Fibroblast of peridontal ligament (primary cell): ENCODE results near the gene FAT4.
A peak's percentile ranks its signal among the peaks of the same experiment; 100 is the strongest.

Experiments used
- DNase-seq: peaks from one replicate; pipeline ENCODE4 v3.0.0-alpha.2; 2010; ENCODE audit errors: extremely low read depth

Gene FAT4, protein sequence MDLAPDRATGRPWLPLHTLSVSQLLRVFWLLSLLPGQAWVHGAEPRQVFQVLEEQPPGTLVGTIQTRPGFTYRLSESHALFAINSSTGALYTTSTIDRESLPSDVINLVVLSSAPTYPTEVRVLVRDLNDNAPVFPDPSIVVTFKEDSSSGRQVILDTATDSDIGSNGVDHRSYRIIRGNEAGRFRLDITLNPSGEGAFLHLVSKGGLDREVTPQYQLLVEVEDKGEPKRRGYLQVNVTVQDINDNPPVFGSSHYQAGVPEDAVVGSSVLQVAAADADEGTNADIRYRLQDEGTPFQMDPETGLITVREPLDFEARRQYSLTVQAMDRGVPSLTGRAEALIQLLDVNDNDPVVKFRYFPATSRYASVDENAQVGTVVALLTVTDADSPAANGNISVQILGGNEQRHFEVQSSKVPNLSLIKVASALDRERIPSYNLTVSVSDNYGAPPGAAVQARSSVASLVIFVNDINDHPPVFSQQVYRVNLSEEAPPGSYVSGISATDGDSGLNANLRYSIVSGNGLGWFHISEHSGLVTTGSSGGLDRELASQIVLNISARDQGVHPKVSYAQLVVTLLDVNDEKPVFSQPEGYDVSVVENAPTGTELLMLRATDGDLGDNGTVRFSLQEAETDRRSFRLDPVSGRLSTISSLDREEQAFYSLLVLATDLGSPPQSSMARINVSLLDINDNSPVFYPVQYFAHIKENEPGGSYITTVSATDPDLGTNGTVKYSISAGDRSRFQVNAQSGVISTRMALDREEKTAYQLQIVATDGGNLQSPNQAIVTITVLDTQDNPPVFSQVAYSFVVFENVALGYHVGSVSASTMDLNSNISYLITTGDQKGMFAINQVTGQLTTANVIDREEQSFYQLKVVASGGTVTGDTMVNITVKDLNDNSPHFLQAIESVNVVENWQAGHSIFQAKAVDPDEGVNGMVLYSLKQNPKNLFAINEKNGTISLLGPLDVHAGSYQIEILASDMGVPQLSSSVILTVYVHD (N-terminal part only)

DNA sequence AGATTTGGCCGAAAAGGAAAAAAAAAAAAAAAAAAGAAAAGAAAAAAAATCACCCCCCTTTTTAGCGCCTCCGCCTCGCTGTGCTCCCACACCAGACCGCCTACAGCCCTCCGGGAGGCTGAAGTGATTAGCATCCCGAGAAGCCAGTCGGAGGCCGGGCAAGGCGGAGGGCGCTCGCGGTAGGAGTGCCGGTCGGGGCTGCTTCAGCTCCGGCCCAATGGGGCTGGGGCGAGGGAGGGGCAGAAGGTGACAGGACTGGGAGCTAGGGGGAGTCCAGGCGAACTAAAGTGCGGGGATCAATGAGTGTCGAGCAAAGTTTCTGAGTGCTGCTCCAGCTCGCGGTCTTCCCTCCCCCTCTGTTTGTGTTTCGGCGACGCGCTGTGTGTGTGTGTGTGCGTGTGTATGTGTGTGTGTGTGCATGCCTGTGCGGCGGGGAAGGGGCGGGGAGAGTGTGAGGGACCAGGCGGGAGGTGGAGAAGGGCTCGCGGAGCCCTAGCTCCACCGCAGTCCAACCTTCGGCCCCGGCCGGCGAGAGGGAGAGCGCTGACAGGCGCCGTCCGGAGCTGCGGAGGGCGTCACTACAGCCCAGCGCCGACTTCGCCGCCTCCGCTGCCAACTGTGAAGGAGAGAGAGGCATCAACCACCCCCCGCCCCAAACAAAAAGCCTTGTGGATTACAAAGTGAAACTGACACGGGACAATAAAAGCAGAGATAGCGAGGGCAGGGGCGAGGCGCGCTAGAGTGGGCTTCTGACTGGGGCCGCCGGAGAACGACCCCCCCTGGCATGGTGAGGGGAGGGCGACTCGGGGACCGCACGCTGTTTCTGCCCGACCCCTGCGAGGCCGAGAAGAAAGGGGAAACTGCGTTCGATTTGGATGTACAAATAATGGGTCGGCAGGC, at the start of gene FAT4:
Gene FAT4, plus strand, starts transcription at position 280 of the 900 bp plus-strand sequence. CDS start 1,457 bp downstream, outside the sequence.
- DNase-seq, result peak; percentile 98

DNA sequence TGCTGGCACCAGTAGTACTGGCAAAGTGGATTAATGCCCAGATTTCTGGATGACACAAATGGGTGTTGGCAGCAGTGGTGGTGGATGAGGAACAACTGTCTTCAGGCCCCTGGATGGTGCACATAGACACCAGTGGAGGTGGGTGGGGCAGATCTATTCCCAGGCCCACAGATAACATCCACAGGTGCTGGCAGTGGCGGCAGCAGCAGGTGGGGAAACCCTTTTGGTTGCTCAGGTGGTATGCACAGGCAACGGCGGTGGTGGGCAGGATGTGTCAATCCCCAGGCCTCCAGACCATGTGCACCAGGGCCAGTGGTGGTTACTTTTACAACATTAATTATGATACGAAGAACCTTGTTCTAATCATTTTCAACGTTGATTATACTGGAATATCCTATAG, 48.9 kb upstream of the FAT4 start:
- DNase-seq, result no peak

DNA sequence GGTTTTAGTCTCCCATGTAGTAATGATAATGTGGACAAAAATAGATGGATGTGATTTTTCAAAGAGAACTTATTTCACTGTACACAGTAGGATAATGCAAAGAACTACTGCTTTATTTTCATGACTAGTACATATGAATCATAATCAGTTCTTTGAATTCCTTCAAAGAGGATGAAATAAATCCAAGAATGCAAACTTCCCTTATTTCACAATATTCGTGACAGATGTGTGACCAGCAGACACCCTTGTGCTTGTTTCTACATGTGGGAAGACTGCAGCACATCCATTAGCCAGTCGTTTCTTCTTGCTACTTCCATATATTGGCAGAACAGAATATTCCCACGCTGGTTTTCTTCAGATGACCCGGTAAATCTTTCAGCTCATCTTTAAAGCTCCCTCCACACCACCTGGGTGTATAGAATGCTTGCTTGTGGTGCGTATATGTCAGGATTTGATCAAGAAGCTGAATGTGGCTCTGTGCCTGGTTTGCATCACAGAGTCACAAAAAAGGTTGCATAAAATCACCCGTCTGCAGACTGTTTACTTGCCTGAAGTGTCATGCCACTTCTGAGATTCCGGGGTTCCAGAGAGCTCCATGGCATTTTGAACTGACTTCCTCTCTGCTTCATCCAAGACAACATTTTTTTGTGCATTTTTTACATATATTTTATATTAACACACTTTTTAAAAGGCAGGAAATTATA, 47.7 kb upstream of the FAT4 start:
- peak; percentile 76 for DNase-seq

DNA sequence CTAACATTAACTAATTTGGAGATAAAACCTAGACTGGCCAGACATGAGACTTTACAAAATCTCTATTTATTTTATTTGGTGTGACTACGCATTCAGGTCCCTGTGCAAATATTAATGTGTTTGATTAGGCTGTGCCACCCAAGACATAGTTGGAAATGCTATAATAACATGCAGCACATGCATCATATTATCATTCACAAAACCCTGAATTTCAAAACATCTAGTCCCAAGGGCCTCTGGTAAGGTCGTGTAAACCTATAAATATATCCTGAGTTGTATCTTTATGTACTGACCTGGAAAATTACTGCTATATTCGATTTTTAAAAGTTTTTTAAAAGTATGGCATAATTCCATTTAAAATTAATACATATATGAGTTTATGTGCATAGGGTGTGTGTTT, 47.1 kb upstream of the FAT4 start:
- no peak for DNase-seq

DNA sequence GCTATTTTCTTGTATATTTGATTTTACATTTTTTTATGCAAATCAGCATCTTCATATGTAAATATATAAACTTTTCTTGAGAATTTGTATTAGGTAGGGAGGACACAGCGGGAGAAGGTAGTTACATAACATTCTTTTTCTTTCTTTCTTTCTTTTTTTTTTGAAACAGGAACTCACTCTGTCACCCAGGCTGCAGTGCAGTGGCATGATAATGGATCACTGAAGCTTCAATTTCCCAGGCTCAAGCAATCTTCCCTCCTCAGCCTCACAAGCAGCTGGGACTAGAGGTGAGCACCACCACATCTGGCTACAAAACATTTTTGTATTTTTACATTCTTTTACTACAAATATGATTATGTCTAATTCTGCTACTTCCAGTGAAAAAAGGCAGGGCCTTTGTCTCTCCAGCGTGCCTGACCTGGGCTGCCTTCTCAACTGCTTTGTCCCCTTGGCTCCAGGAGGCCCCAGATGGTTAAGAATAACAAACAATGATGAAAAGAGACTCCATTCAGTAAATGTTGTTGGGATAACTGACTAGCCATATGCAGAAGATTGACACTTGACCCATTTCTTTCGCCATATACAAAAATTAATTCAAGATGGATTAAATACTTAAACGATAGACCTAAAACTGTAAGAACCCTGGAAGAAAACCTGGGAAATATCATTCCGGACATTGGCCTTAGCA, 46.5 kb upstream of the FAT4 start:
- peak; percentile 18 for DNase-seq

DNA sequence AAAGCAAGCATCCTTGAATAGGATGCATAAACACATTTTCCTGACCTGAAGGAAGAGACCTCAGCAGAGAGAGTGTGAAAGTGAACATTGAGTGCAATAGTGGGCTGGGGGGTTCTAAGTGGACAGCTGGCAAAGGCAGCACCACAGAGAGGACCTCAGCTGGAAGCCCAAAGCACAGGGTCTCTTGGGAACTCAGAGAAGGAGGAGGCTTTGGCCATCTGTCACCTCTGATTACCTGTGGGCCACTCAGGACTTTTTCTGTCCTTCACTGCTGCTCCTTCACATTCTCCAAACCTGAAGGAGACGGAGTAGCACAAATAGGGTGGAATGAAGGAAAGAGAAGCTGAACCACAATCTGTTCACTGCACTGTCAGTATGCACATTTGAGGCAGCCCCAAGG, 37.9 kb upstream of the FAT4 start:
- DNase-seq, result no peak

DNA sequence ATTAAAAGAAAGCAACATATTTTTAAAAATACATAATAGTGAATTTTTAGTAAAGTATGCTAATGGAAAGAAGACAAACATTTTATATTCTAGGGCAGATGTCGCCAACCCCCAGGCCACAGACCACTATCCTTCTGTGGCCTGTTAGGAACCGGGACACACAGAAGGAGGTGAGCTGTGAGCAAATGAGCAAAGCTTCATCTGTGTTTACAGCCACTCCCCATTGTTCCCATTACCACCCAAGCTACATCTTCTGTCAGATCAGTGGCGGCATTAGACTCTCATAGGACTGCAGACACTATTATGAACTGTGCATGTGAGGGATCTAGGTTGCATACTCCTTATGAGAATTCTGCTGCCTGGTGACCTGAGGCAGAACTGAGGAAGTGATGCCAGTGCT, 37.0 kb upstream of the FAT4 start:
- DNase-seq, result no peak

DNA sequence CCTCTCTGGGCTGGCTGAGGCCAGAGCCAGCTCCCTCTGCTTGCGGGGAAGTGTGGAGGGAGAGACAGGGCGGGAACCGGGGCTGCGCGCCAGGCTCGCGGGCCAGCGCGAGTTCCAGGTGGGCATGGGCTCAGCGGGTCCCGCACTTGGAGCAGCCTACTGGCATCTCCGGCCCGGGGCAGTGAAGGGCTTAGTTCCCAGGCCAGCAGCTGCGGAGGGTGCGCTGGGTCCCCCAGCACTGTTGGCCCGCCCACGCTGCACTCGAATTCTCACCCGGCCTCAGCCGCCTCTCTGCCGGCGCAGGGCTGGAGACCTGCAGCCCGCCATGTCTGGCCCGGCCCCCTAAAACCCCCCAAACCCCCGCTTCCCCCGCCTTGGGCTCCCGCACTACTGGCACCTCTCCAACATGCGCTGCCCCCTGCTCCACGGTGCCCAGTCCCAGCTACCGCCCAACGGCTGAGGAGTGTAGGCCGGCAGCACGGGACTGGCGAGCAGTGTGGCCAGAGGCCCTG, 33.8 kb upstream of the FAT4 start:
- DNase-seq, result no peak

DNA sequence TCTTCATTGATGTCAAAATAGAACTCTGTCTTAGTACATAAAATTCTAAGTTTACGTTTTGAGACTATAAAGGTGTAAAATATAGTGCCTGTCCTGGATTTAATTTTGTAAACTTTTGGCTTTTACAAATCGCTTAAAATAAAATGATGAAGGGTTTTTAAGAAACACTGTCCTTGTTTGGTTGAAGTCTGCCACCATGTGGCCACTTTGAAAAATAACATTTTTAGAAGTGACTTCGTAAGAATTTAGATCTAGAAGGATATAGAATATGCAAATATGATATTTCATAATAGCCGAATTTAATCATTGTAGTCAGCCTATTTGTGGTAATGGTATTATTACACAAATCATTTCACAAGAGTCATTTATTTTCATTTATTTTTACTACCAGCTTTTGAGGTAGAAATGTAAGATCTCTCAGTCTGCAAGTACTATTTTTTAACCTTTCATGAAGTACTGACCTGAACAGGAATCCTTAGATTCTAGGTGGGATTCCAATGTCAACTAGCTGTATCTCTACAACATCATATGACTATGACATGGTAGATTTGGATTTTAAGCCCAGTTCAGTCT, 31.0 kb upstream of the FAT4 start:
- DNase-seq, result peak; percentile 67

DNA sequence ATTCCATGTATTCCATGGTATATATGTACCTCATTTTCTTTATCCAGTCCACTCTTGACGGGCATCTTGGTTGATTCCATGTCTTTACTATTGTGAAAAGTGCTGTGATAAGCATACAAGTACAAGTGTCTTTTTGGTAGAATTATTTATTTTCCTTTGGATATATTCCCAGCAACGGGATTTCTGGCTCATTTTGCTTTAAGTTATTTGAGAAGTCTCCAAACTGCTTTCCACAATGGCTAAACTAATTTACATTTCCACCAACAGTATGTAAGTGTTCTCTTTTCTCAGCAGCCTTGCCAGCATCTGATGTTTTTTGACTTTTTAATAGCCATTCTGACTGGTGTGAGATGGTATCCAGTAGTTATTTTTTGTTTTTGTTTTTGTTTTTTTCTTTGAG, 17.6 kb upstream of the FAT4 start:
- peak; percentile 57 for DNase-seq

DNA sequence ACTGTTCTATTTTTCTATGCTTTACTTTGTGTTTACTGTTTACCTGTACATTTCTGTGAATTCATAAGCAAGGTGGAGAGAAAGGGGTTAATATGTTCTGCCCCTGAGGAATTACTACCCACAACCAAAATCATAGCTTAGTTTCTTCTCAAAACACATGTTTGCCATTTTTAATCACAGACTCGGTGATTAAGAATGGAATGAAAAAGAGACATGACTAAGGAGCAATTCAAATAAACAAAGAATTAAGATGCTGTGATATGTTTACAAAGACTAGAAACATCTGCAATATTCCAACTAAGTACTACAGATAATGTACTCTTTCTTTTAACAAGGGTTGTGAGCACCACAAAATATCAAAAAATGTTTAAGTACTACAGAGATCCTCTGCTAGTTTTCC, 11.7 kb upstream of the FAT4 start:
- peak; percentile 75 for DNase-seq

DNA sequence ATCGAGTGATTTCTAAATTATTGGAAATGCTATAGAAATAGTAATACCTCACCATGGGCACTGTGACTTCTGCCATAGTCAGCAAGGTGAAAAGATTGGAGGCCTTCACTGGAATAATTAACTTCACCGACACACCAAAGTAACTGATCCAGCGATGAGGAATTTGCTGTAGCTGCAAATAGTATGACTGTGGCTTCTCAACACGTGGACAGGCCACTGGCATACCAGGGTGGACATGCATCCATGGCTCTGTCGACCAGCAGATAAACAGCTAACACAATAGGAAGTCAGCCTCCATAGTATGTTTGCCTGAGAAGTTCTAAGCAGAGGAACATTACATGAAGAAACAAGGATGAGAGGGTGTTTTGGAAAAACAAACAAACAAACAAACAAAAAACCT, 10.9 kb upstream of the FAT4 start:
- DNase-seq, result no peak

DNA sequence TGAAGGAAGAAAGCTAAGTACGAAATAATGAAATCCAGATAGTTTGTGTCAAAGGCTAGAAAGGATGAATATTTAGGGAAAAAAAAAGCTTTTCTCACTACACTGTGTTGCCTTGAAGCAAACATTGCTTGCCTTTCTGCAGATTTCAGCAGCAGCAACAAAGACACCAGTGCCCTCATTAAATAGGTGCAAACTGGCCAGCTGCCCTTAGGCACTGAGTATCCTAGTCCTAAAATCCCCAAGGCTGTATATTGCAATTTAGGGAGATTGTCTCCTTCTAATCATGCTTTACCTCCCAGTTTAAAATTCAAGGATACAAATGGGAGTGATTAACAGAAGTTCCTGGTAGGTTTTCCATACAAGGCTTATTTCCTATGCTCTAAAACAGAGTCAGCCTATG, 8.6 kb upstream of the FAT4 start:
- DNase-seq, result no peak

DNA sequence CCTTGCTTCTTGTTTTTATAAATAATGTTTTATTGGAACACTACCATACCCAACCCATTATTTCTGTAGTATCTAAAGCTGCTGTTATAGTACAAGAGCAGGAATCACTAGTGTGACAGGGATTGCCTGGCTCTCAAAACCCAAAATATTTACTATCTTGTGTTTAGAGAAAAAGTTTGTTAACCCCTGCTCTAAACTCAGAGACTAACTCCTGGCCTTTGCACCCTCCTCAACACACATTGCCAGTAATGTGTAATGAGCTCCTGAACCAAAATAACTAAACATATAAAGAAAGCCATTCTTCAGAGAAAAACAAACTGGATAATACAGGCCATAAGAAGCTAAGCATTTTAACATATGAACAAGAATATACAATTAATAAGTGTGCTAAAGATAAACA, 8.2 kb upstream of the FAT4 start:
- DNase-seq, result no peak

DNA sequence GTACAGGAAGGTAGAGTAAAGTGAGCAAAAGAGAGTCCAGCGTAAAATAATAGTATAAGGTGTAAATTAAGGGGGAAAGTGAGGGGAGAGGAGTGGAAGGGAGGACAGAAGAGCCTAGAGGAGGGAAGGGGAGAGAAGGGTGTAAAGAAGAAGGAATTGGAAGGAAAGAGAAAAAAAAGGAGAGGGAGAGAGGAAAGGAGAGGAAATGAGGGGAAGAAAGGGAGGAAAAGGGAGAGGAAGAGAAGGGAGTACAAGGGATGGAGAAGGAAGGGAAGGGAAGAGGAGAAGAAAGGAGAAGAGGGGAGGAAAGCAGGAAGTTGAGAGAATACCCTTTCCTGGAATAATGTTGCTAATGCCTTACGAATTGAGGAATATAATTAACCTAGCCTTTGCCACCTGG, 3.3 kb upstream of the FAT4 start:
- DNase-seq, result no peak

DNA sequence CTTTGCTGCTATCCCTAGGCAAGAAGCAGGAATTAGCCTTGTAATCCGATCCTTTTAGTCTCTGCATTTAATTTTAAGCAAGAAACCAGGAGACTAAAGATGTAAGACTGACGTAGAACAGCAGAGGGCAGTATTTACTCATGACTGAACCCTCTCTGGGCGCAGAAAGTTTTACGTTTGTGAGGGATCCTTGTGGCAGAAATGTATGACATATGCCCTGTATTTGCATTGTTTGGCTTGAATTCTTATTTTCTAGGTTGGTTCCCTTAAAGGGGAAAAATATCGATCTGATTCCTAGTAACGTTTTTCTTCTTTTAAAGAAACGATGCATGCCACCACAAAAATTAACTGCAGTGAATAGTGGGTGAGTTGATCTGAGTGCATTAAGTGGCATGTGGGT, 1.3 kb upstream of the FAT4 start:
- DNase-seq, result peak; percentile 98

DNA sequence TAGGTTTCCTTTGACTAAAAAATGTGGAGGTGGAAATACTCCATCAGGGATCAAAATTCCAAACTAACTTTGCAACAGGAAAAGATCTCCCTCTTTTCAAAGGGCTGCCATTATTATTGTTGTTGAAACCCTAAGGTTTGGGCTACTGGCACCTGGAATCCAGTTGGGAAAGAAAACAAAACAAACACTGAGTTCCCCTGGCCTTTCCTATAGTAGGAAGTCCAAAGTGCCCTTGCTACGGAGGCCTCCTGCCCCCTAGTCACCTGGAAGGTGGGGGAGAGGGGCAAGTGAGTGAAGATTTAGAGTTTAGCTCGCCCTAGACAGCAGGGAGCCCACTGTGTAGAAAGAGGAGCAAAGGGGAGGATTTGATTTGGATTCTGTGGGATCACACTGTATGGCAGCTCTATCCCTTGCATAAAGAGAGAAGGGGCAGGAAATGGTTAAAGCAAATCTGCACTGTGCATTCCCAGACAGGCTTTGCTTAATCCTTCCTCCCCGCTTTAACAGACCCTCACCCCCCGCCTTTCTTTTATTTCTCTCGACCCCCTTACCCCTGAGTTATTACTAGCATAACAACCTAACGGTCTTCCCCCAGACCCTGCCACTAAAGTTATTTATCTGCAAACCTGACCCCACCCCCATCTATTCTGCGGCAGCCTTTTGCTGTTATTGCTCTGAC, 627 bp upstream of the FAT4 start:
- DNase-seq, result no peak

DNA sequence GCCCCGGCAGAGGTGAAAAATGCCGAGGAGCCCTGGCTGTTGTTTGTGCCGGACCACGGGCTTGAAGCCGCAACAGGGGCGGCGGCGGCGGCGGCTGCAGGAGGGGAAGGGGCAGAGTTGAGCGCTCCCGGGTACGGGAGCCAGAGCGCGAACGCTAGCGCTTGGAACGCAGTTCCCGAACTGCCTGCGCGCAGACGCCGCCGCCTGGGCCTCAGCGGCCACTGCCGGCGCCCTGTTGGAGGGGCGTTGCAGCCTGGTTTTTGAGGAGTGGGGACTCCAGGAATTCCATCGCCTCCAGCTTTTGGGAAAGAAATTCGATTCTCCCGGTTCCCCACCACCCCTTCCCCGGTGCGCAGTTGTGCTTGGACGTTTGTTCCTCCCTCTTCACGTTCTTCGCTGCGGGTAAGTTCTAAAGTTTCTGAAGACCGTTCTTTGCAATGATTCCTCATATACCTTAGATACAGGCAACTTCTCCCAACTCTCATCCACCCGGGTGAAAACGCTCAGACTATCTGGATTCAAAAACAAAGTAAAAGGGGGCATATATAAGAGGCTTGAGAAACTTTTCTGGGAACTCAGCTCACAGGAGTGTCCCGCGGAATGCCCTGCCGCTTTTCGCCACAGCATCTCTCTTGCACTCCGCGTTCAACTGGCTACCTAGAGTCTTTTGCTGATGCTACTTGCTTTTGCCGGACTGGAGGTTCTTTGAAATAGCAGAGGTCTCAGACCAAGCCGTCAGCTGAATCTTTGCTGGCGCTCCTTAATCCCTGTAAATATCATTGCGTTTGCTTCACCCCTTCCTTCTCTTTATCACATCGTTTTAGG, 1.0 kb downstream of the FAT4 start:
- peak; percentile 50 for DNase-seq
